ENCODE data around the gene FEN1.

Gene FEN1

GRCh38 chr11:61797263-61797944, 4.7 kb downstream of the FEN1 start:
- no peak for TF ChIP-seq JUND (IDR thresholded peaks at IDR 0.05; ENCODE audit: low read depth)
- in situ Hi-C loops (cut with HindIII; ENCODE audit: low pct_unique_long_range_greater_than_20kb, low sequenced_read_pairs) = no loop called here
- peak; percentile 83 to 88 for DNase-seq (ENCODE audit: low read depth in 1 of 2, low spot score in 1 of 2)

- in situ Hi-C loops (cut with HindIII; ENCODE audit: low pct_unique_long_range_greater_than_20kb, low sequenced_read_pairs) = no loop called here
- no peak for DNase-seq (ENCODE audit: low read depth in 1 of 2, low spot score in 1 of 2)
- no peak for TF ChIP-seq JUND (IDR thresholded peaks at IDR 0.05; ENCODE audit: low read depth)
Measured at GRCh38 chr11:61799665-61800284, 7.1 kb downstream of the FEN1 start.

- no peak for DNase-seq (ENCODE audit: low read depth in 1 of 2, low spot score in 1 of 2)
- in situ Hi-C loops (cut with HindIII; ENCODE audit: low pct_unique_long_range_greater_than_20kb, low sequenced_read_pairs) = no loop called here
- no peak for TF ChIP-seq JUND (IDR thresholded peaks at IDR 0.05; ENCODE audit: low read depth)
Measured at GRCh38 chr11:61800331-61801281, 7.9 kb downstream of the FEN1 start.

- in situ Hi-C loops (cut with HindIII; ENCODE audit: low pct_unique_long_range_greater_than_20kb, low sequenced_read_pairs) = no loop called here
- DNase-seq (ENCODE audit: low read depth in 1 of 2, low spot score in 1 of 2) = no peak
- no peak for TF ChIP-seq JUND (IDR thresholded peaks at IDR 0.05; ENCODE audit: low read depth)
Measured at GRCh38 chr11:61802605-61803004, 9.9 kb downstream of the FEN1 start.

- no peak for DNase-seq (ENCODE audit: low read depth in 1 of 2, low spot score in 1 of 2)
- no peak for TF ChIP-seq JUND (IDR thresholded peaks at IDR 0.05; ENCODE audit: low read depth)
- in situ Hi-C loops (cut with HindIII; ENCODE audit: low pct_unique_long_range_greater_than_20kb, low sequenced_read_pairs) = no loop called here
Measured at GRCh38 chr11:61803889-61804647, 11.4 kb downstream of the FEN1 start.

- in situ Hi-C loops (cut with HindIII; ENCODE audit: low pct_unique_long_range_greater_than_20kb, low sequenced_read_pairs) = no loop called here
- no peak for TF ChIP-seq JUND (IDR thresholded peaks at IDR 0.05; ENCODE audit: low read depth)
- no peak for DNase-seq (ENCODE audit: low read depth in 1 of 2, low spot score in 1 of 2)
Measured at GRCh38 chr11:61805146-61805545, 12.4 kb downstream of the FEN1 start.

GRCh38 chr11:61806785-61807184, 14.1 kb downstream of the FEN1 start:
- in situ Hi-C loops (cut with HindIII; ENCODE audit: low pct_unique_long_range_greater_than_20kb, low sequenced_read_pairs) = no loop called here

GRCh38 chr11:61810671-61811175, 18.0 kb downstream of the FEN1 start:
- no peak for DNase-seq (ENCODE audit: low read depth in 1 of 2, low spot score in 1 of 2)
- TF ChIP-seq JUND (IDR thresholded peaks at IDR 0.05; ENCODE audit: low read depth) = no peak
- in situ Hi-C loops (cut with HindIII; ENCODE audit: low pct_unique_long_range_greater_than_20kb, low sequenced_read_pairs) = no loop called here

More at GRCh38 chr11:61806785-61807184, 14.1 kb downstream of the FEN1 start:
- no peak for DNase-seq (ENCODE audit: low read depth in 1 of 2, low spot score in 1 of 2)
- TF ChIP-seq JUND (IDR thresholded peaks at IDR 0.05; ENCODE audit: low read depth) = no peak

GRCh38 chr11:61811831-61812230, 19.1 kb downstream of the FEN1 start:
- no peak for TF ChIP-seq JUND (IDR thresholded peaks at IDR 0.05; ENCODE audit: low read depth)
- in situ Hi-C loops (cut with HindIII; ENCODE audit: low pct_unique_long_range_greater_than_20kb, low sequenced_read_pairs) = no loop called here
- DNase-seq (ENCODE audit: low read depth in 1 of 2, low spot score in 1 of 2) = no peak

GRCh38 chr11:61812736-61813411, 20.2 kb downstream of the FEN1 start:
- in situ Hi-C loops (cut with HindIII; ENCODE audit: low pct_unique_long_range_greater_than_20kb, low sequenced_read_pairs) = no loop called here
- no peak for TF ChIP-seq JUND (IDR thresholded peaks at IDR 0.05; ENCODE audit: low read depth)
- no peak for DNase-seq (ENCODE audit: low read depth in 1 of 2, low spot score in 1 of 2)

GRCh38 chr11:61814247-61814957, 21.7 kb downstream of the FEN1 start:
- TF ChIP-seq JUND (IDR thresholded peaks at IDR 0.05; ENCODE audit: low read depth) = no peak
- in situ Hi-C loops (cut with HindIII; ENCODE audit: low pct_unique_long_range_greater_than_20kb, low sequenced_read_pairs) = no loop called here
- peak in 1 of 2 experiments; percentile 63 for DNase-seq (ENCODE audit: low read depth in 1 of 2, low spot score in 1 of 2)

Data from T47D (cell line).